NOMO-1 treated with DMSO at 0.1 percent for 48 hours (cell line): ENCODE data around the gene TRA2A.
A peak's percentile ranks its signal among the peaks of the same experiment; 100 is the strongest.
"Not testable (repeated sequence)": the region's sequence is repeated elsewhere in the genome, so short reads cannot be mapped to it uniquely, and the experiment has no call there.

Experiments
- DNase-seq: peaks from one replicate; lab custom pipeline; 2025; ENCODE audit not compliant: unreplicated experiment; lab: John Stamatoyannopoulos, UW

Gene TRA2A

DNA sequence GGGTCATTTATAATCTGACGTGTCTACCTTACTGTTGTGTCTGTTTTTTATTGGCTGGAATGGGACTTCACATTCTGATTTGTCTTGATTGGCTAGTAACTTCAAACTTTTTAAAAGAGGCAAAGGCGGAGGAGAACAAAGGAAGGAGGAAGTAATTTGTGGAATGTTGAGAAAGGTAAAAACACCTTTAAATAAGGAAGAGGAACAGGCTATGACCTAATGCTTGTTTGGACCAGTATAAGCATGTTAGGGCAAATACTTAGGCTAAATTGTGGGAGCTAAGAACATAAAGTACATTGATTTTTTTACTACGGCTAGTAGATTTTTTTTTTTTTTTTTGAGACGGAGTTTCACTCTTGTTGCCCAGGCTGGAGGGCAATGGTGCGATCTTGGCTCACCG lies 18.0 kb downstream of the TRA2A start:
- DNase-seq: not testable (repeated sequence)

DNA sequence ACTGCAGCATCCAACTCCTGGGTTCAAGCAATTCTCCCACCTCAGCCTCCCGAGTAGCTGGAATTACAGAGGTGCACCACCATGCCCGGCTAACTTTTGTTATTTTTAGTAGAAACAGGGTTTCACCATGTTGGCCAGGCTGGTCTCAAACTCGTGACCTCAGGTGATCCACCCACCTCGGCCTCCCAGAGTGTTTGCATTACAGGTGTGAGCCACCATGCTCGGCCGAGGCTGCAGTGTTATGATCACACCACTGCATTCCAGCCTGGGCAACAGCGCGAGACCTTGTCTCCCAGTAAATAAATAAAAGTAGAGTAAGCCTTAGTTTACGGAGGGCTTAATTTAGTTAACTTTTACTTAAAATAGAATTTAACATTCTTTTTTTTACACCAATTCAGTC lies 37.8 kb downstream of the TRA2A start:
- DNase-seq: no peak

DNA sequence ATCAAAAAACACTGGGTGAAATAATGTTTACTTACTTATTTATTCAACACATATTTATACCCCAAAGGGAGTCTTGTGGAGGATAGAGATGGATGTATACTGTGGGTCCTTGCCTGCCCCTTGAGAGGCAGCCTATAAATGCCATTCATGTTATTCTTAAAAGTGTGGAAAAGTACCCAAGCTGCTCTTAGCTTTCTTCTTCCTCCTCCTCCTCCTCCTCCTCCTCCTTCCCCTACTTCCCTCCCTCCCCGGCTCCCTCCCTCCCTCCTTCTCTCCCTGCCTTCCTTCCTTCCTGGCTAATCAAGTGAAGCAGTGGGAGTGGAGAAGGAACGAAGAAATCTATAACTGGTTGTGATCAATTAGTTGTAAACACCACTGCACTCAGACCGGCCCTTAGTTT lies 40.3 kb downstream of the TRA2A start:
- no peak for DNase-seq

DNA sequence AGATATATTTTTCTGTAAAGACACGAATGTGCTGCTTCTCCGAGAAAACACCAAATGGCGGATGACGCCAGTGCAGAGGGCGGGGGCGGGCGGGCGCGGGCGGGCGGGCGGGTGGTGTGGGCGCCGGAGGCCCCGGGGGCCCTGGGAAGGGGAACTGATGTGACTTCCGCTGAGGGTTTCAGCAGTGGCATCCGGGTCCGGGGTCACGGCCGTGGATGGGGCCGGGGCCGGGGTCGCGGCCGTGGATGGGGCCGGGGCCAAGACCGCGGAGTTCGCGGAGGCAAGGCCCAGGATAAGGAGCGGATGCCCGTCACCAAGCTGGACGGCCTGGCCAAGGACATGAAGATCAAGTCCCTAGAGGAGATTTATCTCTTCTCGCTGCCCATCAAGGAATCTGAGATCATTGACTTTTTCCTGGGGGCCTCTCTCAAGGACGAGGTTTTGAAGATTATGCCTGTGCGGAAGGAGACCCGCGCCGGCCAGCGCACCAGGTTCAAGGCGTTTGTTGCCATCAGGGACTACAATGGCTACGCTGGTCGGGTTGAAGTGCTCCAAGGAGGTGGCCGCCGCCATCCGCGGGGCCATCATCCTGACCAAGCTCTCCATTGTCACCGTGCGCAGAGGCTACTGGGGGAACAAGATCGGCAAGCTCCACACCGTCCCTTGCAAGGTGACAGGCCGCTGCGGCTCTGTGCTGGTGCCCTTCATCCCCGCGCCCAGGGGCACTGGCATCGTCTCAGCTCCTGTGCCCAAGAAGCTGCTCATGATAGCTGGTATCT lies 41.2 kb downstream of the TRA2A start:
- no peak for DNase-seq

DNA sequence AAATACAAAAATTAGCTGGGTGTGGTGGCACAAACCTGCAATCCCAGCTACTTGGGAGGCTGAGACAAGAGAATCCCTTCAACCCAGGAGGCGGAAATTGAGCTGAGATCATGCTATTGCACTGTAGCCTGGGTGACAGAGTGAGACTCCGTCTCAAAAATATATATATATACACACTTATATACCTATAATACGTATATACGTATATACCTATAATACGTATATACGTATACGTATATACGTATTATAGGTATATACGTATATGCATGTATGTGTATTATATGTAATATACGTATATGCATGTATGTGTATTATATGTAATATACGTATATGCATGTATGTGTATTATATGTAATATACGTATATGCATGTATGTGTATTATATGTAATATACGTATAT lies 43.1 kb downstream of the TRA2A start:
- DNase-seq: not testable (repeated sequence)

DNA sequence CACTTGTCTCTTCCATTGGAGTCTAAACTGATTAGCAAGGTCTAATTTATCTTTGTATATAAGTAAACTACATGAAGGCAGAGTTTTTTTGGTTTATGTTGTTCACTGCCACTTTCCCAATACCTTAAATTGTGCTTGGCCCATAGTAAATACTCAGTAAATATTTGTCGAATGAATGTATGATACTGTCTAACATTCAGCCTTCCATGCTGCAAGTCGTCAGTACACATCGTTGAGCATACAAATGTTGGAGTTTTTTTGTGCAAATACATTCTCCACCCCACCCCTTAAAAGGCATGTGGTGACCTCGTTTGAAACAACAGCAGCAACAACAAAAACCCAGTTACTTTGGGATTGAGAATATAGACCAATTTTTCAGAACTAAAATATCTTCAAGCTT lies 44.1 kb downstream of the TRA2A start:
- no peak for DNase-seq

DNA sequence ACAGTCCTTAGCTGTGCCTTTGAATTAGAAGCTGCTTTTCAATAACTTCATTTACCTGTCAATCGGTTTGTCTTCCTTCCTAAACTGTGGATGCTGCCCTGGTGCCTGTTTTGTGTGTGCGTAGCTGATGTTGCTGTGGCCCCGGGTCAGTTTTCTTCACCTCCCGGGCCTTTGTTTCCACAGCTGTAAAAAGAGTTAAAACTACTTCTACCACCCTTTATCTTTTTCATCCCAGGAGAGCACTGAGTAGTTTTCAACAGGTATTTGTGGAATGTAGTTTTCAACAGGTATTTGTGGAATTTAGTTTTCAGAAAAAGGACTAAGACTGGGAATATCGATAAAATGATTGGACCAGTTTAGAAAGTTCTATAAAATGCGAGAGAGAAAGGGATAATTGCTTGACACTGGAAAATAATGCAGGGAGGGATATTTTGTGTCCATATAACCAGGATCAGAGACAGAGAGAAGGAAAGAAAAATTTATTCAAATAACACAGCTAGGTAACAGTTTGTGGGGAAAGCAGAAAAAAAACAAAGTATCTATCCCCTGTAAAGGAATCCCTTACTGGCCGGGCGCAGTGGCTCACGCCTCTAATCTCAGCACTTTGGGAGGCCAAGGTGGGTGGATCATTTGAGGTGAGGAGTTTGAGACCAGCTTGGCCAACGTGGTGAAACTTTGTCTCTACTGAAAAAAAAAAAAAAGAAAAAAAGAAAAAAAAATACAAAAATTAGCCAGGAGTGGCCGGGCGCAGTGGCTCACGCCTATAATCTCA lies 45.6 kb downstream of the TRA2A start:
- no peak for DNase-seq

DNA sequence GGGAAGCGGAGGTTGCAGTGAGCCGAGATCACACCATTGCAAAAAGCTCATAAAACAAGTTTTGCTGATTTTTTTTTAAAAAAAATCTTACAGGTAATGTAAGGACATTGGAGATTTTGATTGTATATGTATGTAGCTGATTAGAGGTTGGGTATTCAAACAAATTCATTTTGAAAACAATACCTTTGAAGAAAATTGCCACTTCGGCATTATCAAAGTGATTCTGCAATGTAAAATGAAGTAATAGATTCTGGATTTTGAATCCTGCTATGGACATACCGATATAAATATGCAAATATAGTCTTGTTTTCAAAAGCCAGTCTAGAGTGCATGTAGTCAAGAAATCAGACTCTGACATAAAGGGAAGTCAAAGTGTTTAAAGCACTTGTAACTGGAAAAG lies 49.1 kb downstream of the TRA2A start:
- DNase-seq: no peak

DNA sequence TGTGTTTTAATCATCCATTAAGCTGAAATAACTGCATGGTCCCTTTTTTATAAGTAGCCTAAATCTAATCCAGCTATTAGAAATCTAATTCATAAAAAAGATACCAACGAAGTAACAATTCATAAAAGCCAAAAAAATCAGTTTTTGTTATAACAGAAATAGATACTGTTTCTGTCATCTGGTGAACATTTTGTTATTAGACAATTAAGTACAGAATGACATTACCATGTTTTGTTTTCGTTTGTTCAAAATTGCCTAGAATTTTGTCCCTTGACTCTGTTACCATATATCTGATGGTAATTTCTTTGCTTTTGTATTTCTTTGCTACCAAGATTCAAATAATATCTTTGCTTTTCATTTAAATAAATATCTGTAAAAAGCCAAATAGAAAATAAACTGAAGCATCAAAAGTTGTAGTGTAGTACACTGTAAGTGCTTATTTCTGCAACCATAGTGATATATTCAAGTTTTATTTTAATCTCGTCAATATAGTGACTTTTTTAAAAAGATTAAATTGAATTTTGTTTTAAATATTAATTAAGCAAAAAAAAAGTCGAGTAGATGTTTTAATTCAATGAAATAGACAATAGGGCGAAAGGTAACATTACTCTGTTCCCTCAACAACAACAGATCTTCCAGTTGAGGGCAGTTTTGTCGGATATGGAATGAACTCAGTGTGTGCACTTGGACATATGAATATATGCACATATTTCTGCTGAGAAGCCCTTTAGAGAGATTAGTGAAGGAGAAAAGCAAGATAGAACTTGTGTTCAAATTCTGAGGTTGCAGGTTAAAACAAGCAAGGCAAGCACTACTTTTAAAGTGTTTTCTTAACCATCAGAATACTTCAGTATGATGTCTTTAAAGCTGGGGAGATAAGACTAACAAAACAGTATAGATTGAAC lies 53.6 kb downstream of the TRA2A start:
- no peak for DNase-seq

DNA sequence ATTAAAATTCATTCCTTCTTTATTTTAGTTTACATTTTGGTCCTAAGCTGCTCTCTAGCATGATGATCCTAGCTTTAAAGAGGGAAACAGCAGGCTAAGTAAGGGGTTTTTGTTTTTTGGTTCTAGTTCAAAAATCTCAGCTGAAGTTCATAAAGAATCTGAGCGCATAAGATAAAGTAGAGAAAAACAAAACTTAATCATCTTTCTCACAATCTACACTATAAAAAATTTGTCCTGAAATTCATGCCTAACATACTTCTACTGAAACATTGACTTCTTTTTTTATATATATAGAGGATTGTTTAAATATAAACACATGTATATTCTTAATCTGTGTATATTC lies 54.7 kb downstream of the TRA2A start:
- DNase-seq: no peak

DNA sequence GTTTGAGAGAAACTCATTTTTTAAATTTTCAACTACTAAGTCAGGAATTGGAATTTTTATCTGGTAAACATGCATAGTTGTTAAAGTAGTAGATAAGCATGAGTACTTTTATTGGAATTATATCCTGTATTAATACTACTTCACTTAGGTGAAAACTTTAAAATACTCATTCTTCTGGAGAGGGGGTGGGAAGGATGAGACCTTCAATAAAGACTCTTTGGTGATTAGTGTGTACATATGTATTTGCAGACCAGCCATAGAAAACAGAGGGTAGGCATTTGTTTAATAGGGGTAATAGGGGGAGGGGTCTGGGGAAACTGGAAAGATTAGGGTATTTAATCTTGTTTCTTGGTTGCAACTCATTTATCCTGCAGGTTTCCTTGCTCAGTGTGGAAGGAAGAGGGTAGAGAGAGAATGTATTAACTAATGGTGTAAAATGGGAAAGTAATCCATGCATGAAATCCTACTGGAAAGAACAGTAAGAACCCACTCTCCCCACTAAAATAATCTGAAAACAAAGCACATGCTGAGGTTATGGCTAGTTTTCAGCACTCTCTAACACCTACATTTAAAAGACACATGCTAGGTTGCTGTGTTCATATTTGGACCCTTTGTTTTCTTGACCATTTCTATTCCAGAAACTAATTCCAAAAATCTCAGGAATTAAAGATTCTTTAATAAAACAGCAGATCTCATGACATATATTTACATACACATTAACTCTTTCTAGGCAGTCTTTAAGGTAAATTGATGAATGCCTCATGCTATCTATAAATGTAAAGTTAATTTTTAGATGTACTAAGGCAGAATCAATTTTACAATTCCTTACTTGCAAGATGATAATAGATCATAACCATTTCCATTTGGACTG lies 55.3 kb downstream of the TRA2A start:
- no peak for DNase-seq

DNA sequence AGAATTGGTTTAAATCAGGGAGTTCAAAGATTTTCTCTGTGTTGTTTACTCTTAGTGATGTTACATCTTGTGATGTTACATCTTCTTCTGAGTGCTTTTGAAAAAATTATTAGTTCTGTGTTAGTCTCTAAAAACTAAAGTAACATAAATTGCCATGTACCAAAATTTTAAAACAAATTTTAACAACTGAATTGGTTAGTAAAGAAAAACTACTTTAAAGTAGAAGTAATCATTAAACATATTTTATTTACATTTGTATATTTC lies 56.3 kb downstream of the TRA2A start:
- no peak for DNase-seq

DNA sequence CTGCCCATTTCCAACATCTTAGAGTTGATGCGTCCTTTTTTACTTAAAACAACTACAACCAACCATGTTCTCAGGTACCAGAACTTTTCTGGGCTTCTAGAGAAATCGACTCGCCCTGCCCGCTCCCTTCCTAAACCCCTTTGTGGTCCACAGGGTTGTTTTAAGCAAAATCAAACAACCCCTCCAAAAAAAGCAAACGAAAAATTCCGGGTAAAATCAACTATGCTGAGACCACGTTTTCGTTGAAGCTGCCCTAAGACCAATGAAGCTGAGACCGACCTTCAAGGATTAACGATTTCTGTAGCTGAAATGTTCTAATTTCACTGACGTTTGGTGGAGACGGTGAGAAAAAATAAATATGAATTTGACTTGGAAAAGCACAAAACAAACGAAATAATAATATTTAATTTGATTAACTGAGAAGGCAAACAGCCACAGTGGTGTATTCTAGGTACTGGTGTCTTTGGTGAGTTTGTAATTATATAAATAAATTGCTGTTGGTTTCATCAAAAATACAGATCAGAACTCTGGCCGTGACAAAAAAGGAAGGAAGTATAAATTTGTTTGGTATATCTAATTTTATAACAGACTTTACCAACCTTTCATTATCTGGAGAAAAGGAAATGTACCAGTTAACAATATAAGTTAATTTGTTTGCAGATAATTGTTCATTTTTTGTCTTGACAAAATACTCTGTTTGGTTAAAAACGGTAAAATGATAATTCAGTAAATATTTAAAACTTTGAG lies 56.8 kb downstream of the TRA2A start:
- DNase-seq: no peak

DNA sequence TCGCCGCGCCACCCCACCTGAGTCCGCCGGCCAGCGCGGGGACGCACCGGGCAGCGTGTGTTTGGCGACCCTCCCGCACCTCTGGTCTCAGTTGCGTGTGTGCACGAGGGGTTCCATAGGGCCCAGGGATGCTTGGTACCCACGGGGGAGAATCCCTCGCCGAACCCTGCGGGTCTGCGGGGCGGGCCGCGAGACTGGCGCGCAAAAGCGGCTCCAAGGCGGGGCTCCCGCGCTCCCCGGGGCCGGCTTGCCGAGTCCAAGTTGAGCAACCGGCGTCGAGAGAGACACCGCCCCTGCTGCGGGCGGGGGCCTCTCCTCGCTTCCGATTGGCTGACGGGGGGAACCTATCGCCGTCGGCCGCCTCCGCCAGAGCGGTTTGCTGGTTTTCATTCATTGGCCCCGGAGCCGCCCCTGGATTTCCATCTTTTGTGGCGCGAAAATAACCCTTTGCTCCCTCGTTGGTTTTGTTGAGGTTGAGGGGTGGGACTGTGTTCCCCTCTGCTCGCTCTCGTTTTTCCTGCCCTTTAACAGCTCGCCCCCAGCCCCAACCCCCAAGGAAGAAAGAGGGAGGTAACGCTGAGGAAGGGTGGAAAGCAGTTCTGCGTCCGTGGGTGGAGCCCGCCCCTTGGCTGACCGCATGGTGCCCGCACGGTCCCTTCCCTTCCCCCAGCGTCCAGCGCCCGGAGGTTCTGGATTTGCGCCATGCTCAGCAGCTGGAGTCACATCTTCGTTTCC lies 57.5 kb downstream of the TRA2A start:
- DNase-seq: peak; percentile 86

DNA sequence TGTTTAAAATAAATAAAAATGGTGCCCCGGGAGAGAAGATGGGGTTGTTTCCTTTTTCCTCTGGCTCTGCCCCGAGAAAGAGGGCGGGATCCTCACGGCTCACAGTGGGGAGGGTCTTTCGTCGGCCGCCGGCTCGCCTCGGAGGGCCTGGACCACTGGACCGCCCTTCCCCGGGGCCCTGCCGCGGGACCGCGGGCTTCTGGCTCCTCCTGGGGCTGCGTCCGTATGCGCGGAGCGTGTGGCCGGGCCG lies 58.0 kb downstream of the TRA2A start:
- DNase-seq: no peak

DNA sequence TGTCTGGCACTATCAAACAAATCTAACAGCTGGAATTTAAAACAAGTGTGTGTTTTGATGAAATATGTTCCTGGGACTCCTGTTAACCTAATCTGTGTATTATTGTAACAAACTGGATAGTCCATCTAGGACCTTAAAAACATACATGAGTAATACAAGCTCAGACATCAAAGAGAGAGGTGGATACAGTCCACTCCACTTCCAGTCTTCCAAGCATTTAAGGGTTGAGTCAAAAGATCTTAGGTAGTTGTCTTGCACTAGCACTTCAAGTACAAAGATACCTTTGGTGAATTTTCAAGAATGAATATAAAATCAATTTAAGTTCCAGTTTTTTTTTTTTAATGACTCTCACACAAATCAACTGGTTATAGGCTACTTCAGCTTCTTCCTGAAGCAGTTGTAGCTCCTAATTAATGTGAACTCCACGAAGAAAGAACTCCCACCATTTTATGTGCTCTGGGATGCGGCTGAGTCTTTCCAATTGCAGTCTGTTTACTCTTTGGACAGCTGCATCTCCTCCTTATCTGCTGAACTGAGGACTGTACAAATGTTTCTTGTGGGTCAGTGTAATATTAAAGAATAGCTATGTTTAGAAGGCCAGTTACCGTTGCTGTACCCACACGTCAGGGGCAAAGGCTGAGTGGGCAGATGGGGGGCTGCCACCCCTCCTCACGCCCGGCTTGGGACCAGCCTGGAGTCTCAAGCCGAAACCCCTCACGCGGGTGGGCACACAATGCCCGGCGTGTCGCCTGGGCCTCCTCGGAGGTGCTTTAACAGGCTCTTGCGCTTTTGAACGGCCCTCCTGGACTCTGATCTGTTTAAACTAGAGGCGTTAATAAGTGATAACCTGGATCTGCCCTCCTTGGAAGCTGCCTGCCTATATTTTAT lies 58.6 kb downstream of the TRA2A start:
- DNase-seq: no peak

DNA sequence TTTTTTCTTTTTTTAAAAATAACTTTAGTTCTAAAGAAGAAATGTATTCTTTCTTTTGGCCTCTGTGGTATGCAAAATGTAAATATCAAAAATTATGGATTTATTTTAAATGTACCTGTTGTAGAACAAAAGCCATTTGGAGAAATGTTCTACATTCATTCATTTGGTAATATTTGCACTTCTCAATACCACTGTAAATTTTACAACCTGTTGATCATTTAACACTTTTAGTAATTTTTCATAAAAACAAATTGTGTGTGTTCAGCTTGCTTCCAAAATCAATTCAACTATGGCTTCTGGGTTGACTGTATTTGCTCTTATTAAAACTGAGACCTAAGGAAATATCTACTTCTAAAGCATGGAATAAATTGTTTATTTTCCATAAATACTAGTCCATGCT lies 59.2 kb downstream of the TRA2A start:
- DNase-seq: no peak

DNA sequence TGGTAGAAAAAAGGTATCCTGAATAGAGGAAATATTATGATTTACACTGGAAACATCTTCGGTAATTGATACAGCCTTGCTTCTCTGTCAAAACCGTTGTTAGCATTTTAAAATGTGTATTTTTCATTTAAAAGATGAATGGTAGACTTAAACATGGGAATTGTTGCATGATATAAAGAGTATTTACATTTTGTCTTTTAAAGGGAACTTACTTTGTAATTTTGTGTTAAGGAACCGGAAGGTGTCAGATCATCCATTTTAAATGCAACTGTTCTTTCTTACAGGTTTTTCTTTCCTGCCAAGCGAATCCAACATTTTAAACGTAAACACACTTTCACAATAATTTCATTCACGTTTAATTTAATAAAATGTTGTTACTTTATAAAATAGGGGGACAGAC lies 59.7 kb downstream of the TRA2A start:
- no peak for DNase-seq
